ENCODE measurements around the gene RALGDS. TPM values are rescaled to one million over a fixed set of nuclear protein-coding genes. Genes with fewer than 3 reads are reported as not detected.

RALGDS gene
- total RNA-seq, 2 donors from 2014 or later: 24.2 to 39.7 TPM

- intact Hi-C loops (cut with DNase I): loop anchor here (10.0 kb wide), 1 partner anchor 62 kb away; no protein-coding TSS in a partner anchor
- Histone ChIP-seq H3K4me1 (no peaks in the 10 kb centered on the region), H3K9ac (ENCODE audit: low read depth in 2 of 2, low read length in 2 of 2) (no peak overlapping the region), H3K36me3 (peaks cover 37% of the 10 kb centered on the region), H3K27ac (no peak overlapping the region), H3K27me3 (no peaks in the 10 kb centered on the region), H3K4me3 (no peak overlapping the region), H3K9me3 (no peaks in the 10 kb centered on the region)
- DNase-seq: no peak
- no peak for TF ChIP-seq CTCF (IDR thresholded peaks at IDR 0.05)
Observed at GRCh38 chr9:133107245-133107722, 13.8 kb downstream of the RALGDS start.

GRCh38 chr9:133106511-133107244, 14.4 kb downstream of the RALGDS start:
- H3K36me3 ChIP-seq: peaks cover 43% of the 10 kb centered on the region
- H3K9me3 ChIP-seq: no peaks in the 10 kb centered on the region
- H3K27ac ChIP-seq: no peak overlapping the region
- H3K4me1 ChIP-seq: no peaks in the 10 kb centered on the region
- H3K9ac ChIP-seq (ENCODE audit: low read depth in 2 of 2, low read length in 2 of 2): no peak overlapping the region
- DNase-seq: no peak
- no peak overlapping the region for H3K4me3 ChIP-seq
- intact Hi-C loops (cut with DNase I): loop anchor here (10.0 kb wide), 1 partner anchor 62 kb away; no protein-coding TSS in a partner anchor
- no peak for TF ChIP-seq CTCF (IDR thresholded peaks at IDR 0.05)
- H3K27me3 ChIP-seq: no peaks in the 10 kb centered on the region

- Histone ChIP-seq H3K9ac (ENCODE audit: low read depth in 2 of 2, low read length in 2 of 2) (no peak overlapping the region), H3K9me3 (no peaks in the 10 kb centered on the region), H3K27ac (no peak overlapping the region), H3K4me1 (no peaks in the 10 kb centered on the region), H3K4me3 (no peak overlapping the region), H3K36me3 (peaks cover 56% of the 10 kb centered on the region), H3K27me3 (no peaks in the 10 kb centered on the region)
- no peak for TF ChIP-seq CTCF (IDR thresholded peaks at IDR 0.05)
- DNase-seq: no peak
- intact Hi-C loops (cut with DNase I): loop anchor here (10.0 kb wide), 1 partner anchor 61 kb away; no protein-coding TSS in a partner anchor
Observed at GRCh38 chr9:133105461-133105770, 15.6 kb downstream of the RALGDS start.

GRCh38 chr9:133104718-133105460, 16.2 kb downstream of the RALGDS start:
- intact Hi-C loops (cut with DNase I): loop anchor here (10.0 kb wide), 1 partner anchor 60 kb away; no protein-coding TSS in a partner anchor
- Histone ChIP-seq H3K27me3 (no peaks in the 10 kb centered on the region), H3K9ac (ENCODE audit: low read depth in 2 of 2, low read length in 2 of 2) (no peak overlapping the region), H3K4me1 (no peaks in the 10 kb centered on the region), H3K4me3 (no peak overlapping the region), H3K27ac (no peak overlapping the region), H3K9me3 (no peaks in the 10 kb centered on the region), H3K36me3 (peaks cover 57% of the 10 kb centered on the region)
- no peak for TF ChIP-seq CTCF (IDR thresholded peaks at IDR 0.05)
- DNase-seq: no peak

GRCh38 chr9:133103987-133104505, 17.0 kb downstream of the RALGDS start:
- H3K9me3 ChIP-seq: no peaks in the 10 kb centered on the region
- no peak overlapping the region for H3K9ac ChIP-seq (ENCODE audit: low read depth in 2 of 2, low read length in 2 of 2)
- DNase-seq: no peak
- no peak for TF ChIP-seq CTCF (IDR thresholded peaks at IDR 0.05)
- H3K4me1 ChIP-seq: no peaks in the 10 kb centered on the region
- H3K27ac ChIP-seq: no peak overlapping the region
- H3K27me3 ChIP-seq: no peaks in the 10 kb centered on the region
- no peak overlapping the region for H3K4me3 ChIP-seq
- H3K36me3 ChIP-seq: peaks cover 58% of the 10 kb centered on the region
- intact Hi-C loops (cut with DNase I): loop anchor here (1.0 to 10.0 kb wide), 2 partner anchors 40 to 59 kb away; no protein-coding TSS in a partner anchor
